K562 (cell line): ENCODE measurements around the gene ASS1. TPM values are rescaled to one million over a fixed set of nuclear protein-coding genes. Genes with fewer than 3 reads are reported as not detected.

Source experiments
- ATAC-seq: fragments of 200-7000 bp; cut with Tn5 transposase; 3 replicates; pipeline ENCODE4 v1.9.1; 2020; ENCODE audit warnings: moderate library complexity
- BruUV-seq: library from RNA; stranded (reverse); fragments of 400-500 nt; replicated peaks from 2 replicates; lab custom pipeline; 2021; lab: Mats Ljungman, UMichigan
- CTCF ChIA-PET: fragments of 300-600 bp; formaldehyde crosslinking; extraction: SDS; loops from one replicate; lab custom pipeline; 2021; ENCODE audit warnings: low intra/inter-chr PET ratio; lab: Yijun Ruan, JAX
- POLR2A ChIA-PET: fragments of 300-600, 350-650 bp; sonication (Branson Sonifier 250); formaldehyde crosslinking; extraction: SDS; loops from one replicate; lab custom pipeline; 2021; ENCODE audit warnings: antibody characterized with exemption, inconsistent platforms; lab: Yijun Ruan, JAX
- DNase-seq, 4 experiments: peaks; one replicate each; pipeline versions ENCODE4 v3.0.0 to v3.0.0-alpha.2; 2011 to 2018; ENCODE audit warnings: low spot score in 3 of 4, mixed read lengths in 3 of 4; ENCODE audit errors: extremely low read depth in 1 of 4
- FAIRE-seq: peaks from 2 replicates; lab custom pipeline; 2011; peaks lifted over from hg19 to GRCh38; lab: Jason Lieb, UNC
- H2AFZ ChIP-seq: 2 replicates; pipeline ENCODE4 v1.6.0; 2011; ENCODE audit warnings: low read depth, low read length, control low read depth, inconsistent platforms
- H3K27ac ChIP-seq: fragments of 200-600 bp; 3 replicates; pipeline ENCODE4 v1.8.0; 2011; ENCODE audit warnings: low read depth, mild to moderate bottlenecking, control low read depth, inconsistent platforms, low read length, moderate library complexity, mixed read lengths; ENCODE audit errors: extremely low read depth
- H3K27me3 ChIP-seq, 2 experiments: fragments of 300-600 bp in 1 of 2; 2 replicates in 1 of 2; 3 replicates in 1 of 2; pipeline versions ENCODE4 v1.6.0 to v1.8.0; 2011; ENCODE audit warnings: inconsistent platforms in 2 of 2, low read length in 2 of 2, mild to moderate bottlenecking in 1 of 2, mixed read lengths in 1 of 2, moderate library complexity in 1 of 2; ENCODE audit not compliant: control insufficient read depth in 2 of 2, insufficient read depth in 2 of 2
- H3K36me3 ChIP-seq: fragments of 300-600 bp; 3 replicates; pipeline ENCODE4 v1.8.0; 2011; ENCODE audit warnings: mild to moderate bottlenecking, low read length, inconsistent platforms; ENCODE audit not compliant: control insufficient read depth, insufficient read depth
- H3K4me1 ChIP-seq, 2 experiments: fragments of 200-600 bp in 1 of 2; replicated peaks in 1 of 2; 2 replicates in 1 of 2; 3 replicates in 1 of 2; pipeline versions ENCODE4 v1.5.1 to v1.8.0; 2011; ENCODE audit warnings: inconsistent platforms in 2 of 2, low read length in 2 of 2, mild to moderate bottlenecking in 1 of 2, mixed read lengths in 1 of 2, moderate library complexity in 1 of 2; ENCODE audit not compliant: control insufficient read depth in 2 of 2, insufficient read depth in 2 of 2
- H3K4me2 ChIP-seq: 2 replicates; pipeline ENCODE4 v1.6.1; 2011; ENCODE audit warnings: low read length, control low read depth, inconsistent platforms, mixed read lengths; ENCODE audit not compliant: insufficient read depth
- H3K4me3 ChIP-seq: fragments of 200-600 bp; sonication (generic), shearing (Covaris generic); 2 replicates; pipeline ENCODE4 v1.5.1; 2016; ENCODE audit warnings: control low read depth, inconsistent platforms
- H3K79me2 ChIP-seq: fragments of 200-600 bp; 3 replicates; pipeline ENCODE4 v1.8.0; 2011; ENCODE audit warnings: low read length, inconsistent platforms; ENCODE audit not compliant: control insufficient read depth, insufficient read depth
- H3K9ac ChIP-seq, 2 experiments: 2 replicates each; pipeline versions ENCODE4 v1.6.0 to v1.6.1; 2011; ENCODE audit warnings: low read depth in 2 of 2, low read length in 2 of 2, control low read depth in 1 of 2, inconsistent platforms in 1 of 2, mild to moderate bottlenecking in 1 of 2, mixed read lengths in 1 of 2; ENCODE audit not compliant: insufficient read depth in 1 of 2
- H3K9me1 ChIP-seq: one replicate; pipeline ENCODE4 v1.6.0; 2011; ENCODE audit warnings: inconsistent platforms, mild to moderate bottlenecking, low read length, moderate library complexity; ENCODE audit not compliant: control insufficient read depth, insufficient read depth
- H3K9me3 ChIP-seq: replicated peaks from 2 replicates; pipeline ENCODE4 v1.5.1; 2011; ENCODE audit warnings: low read depth, low read length, inconsistent platforms; ENCODE audit not compliant: control insufficient read depth, insufficient read depth
- H4K20me1 ChIP-seq: replicated peaks from 2 replicates; pipeline ENCODE4 v1.6.1; 2011; ENCODE audit warnings: low read length, inconsistent platforms, mixed read lengths; ENCODE audit not compliant: control insufficient read depth, insufficient read depth
- DPF2 ChIP-seq: fragments of 450-650 bp; IDR thresholded peaks from 2 replicates; pipeline ENCODE4 v1.6.1; 2016
- ESRRA ChIP-seq: fragments of 450-650 bp; IDR thresholded peaks from 2 replicates; pipeline ENCODE4 v1.6.1; 2014; ENCODE audit warnings: low read depth, mild to moderate bottlenecking, moderate library complexity, borderline replicate concordance
- PKNOX1 ChIP-seq: fragments of 450-650 bp; IDR thresholded peaks from 2 replicates; pipeline ENCODE4 v1.6.1; 2016
- POLR2G ChIP-seq: fragments of 200-400 bp; formaldehyde crosslinking; IDR thresholded peaks from 2 replicates; pipeline ENCODE4 v1.6.1; 2017; ENCODE audit warnings: low read depth, mild to moderate bottlenecking, antibody characterized with exemption, low read length, moderate library complexity
- ZBTB17 ChIP-seq: fragments of 450-650 bp; formaldehyde crosslinking; IDR thresholded peaks from 2 replicates; pipeline ENCODE4 v1.4.0; 2020; ENCODE audit warnings: mild to moderate bottlenecking
- ZSCAN29 ChIP-seq: fragments of 450-650 bp; IDR thresholded peaks from 2 replicates; pipeline ENCODE4 v1.6.1; 2017
- WGBS: fragments of 100-300 bp; shearing (Covaris generic); methylation state at CpG from one replicate; pipeline ENCODE4 v1.1.6; 2016; ENCODE audit warnings: low coverage, mixed read lengths; ENCODE audit not compliant: insufficient coverage; ENCODE audit errors: missing lambda C conversion rate; 5-methylcytosine and 5-hydroxymethylcytosine counted together
- in situ Hi-C: fragments of 300-500 bp; cut with MboI; formaldehyde crosslinking; loops from 4 replicates; pipeline ENCODE4 v1.15.0; 2018; ENCODE audit warnings: inconsistent platforms, mixed read lengths
- intact Hi-C: fragments of 100-400 bp; cut with micrococcal nuclease; formaldehyde crosslinking; loops from 2 replicates; pipeline ENCODE4 v1.14.2; 2022
- polyA plus RNA-seq, 8 experiments: library from polyadenylated mRNA; depleted of rRNA in 4 of 8; stranded (reverse) in 5 of 8; unstranded in 3 of 8; fragments of >200 nt; fragmentation: Nextera tagmentation in 2 of 8; fragmentation: Illumina TruSeq in 1 of 8; extraction: Ambion mirVana in 2 of 8; extraction: Trizol in 1 of 8; gene quantifications; 2 replicates each; pipeline versions ENCODE4 v1.2.1 to v1.2.3, GENCODE V29; 2011 to 2014; ENCODE audit warnings: inconsistent platforms in 1 of 8, missing spikeins in 1 of 8
- total RNA-seq, 7 experiments: library from RNA; depleted of rRNA in 6 of 7; stranded (reverse); fragments of >200 nt in 6 of 7; fragmentation: Illumina TruSeq in 2 of 7; extraction: Trizol in 2 of 7; gene quantifications; 2 replicates each; pipeline versions ENCODE4 v1.2.1 to v1.2.3, GENCODE V29; 2011 to 2021; ENCODE audit warnings: low replicate concordance in 1 of 7

The ASS1 gene
- total and polyA plus RNA-seq, 9 of the 15 experiments (the other 6 are each of a cell fraction or from before 2014, with no cell fraction given), result 1.5 to 5.7 (median 3.7) TPM

- no peak for TF ChIP-seq DPF2
- TF ChIP-seq ZBTB17 (CRISPR knock-in tag), result peak; percentile 91
- TF ChIP-seq PKNOX1, result no peak
- TF ChIP-seq, all 486 proteins: peak for 7
Measured at GRCh38 chr9:130458027-130458803, 13.5 kb downstream of the ASS1 start (continued).

- Histone ChIP-seq H3K27ac (no peak overlapping the region), H3K9me3 (no peaks in the 10 kb centered on the region), H3K9me1 (no peaks in the 10 kb centered on the region), H3K4me1 (peaks cover 0 to 16% of the 10 kb centered on the region in 2 experiments; a peak in 2 of 5 replicates), H3K4me2 (no peak overlapping the region), H3K79me2 (no peaks in the 10 kb centered on the region), H2AFZ (no peak overlapping the region)
- CTCF ChIA-PET, result interaction anchor here (1.0 kb wide), 1 partner anchor 405 kb away, joined by 3 read pairs; no protein-coding TSS in a partner anchor
- intact Hi-C loops, result no loop called here
- no TSS peak for BruUV-seq
- ATAC-seq, result no peak
- 26% methylated on average over 5 of the region's 5 CpGs for WGBS
- TF ChIP-seq ZSCAN29 (no peak), POLR2G (0 out of 2 replicates have a peak, but pooled peaks have one; percentile 22), ESRRA (peak; percentile 69)
- TF ChIP-seq, all 486 proteins: peak for 2
- FAIRE-seq (no peak), DNase-seq (no peak)
- Histone ChIP-seq H3K9ac (peak overlapping the region in 1 of 2 experiments; percentile 33; a peak in 1 of 4 replicates), H3K36me3 (no peaks in the 10 kb centered on the region), H3K4me3 (no peak overlapping the region), H4K20me1 (peaks cover 13% of the 10 kb centered on the region), H3K27me3 (peaks cover 5 to 31% of the 10 kb centered on the region in 2 experiments; a peak in 3 of 5 replicates)
- in situ Hi-C loops, result loop anchor here (10.0 kb wide), 1 partner anchor 406 kb away; no protein-coding TSS in a partner anchor
- POLR2A ChIA-PET, result interaction anchor here (1.3 to 1.5 kb wide), 2 partner anchors 11 to 122 kb away, joined by 3 read pairs; no protein-coding TSS in a partner anchor
Measured at GRCh38 chr9:130458804-130459067, 14.0 kb downstream of the ASS1 start.
